PFSK-1 (cell line): ENCODE data around the gene SLC39A8.

Source experiments
- POLR2AphosphoS5 ChIP-seq: IDR thresholded peaks from 2 replicates; pipeline ENCODE4 v1.6.1; 2012; ENCODE audit warnings: low read depth, mild to moderate bottlenecking, control low read depth, low read length, moderate library complexity
- REST ChIP-seq, 2 experiments: IDR thresholded peaks; 2 replicates each; pipeline versions ENCODE4 v1.6.1 to v1.8.0; 2011 to 2012; ENCODE audit warnings: low read depth in 2 of 2, low read length in 2 of 2, control low read depth in 1 of 2, inconsistent platforms in 1 of 2, mild to moderate bottlenecking in 1 of 2, moderate library complexity in 1 of 2; ENCODE audit not compliant: insufficient read depth in 1 of 2
- SIN3A ChIP-seq: IDR thresholded peaks from 2 replicates; pipeline ENCODE4 v1.6.1; 2012; ENCODE audit warnings: mild to moderate bottlenecking, low read length, moderate library complexity, borderline replicate concordance; ENCODE audit not compliant: insufficient read depth
- TAF1 ChIP-seq: IDR thresholded peaks from 2 replicates; pipeline ENCODE4 v1.6.1; 2012; ENCODE audit warnings: low read length, control low read depth, borderline replicate concordance; ENCODE audit not compliant: insufficient read depth

- TF ChIP-seq POLR2AphosphoS5 (no peak), TAF1 (no peak), REST (IDR thresholded peaks at IDR 0.05; ENCODE audit: insufficient read depth in 1 of 2, low read depth in 2 of 2, low read length in 2 of 2) (no peak), SIN3A (no peak)
Observed at GRCh38 chr4:102301167-102301566, 44.1 kb downstream of the SLC39A8 start.
